Smooth muscle cell (in vitro differentiated cells): ENCODE measurements around the gene PCSK4. TPM values are rescaled to one million over a fixed set of nuclear protein-coding genes. Genes with fewer than 3 reads are reported as not detected.

Source experiments
- DNase-seq: peaks from one replicate; lab custom pipeline; 2025; ENCODE audit not compliant: unreplicated experiment; lab: John Stamatoyannopoulos, UW
- H2AFZ ChIP-seq: fragments of 200-600 bp; sonication (generic); 2 replicates; pipeline ENCODE4 v1.6.0; 2016; ENCODE audit warnings: antibody characterized with exemption, low read depth, mild to moderate bottlenecking
- H3F3A ChIP-seq: fragments of 200-600 bp; sonication (generic); 2 replicates; pipeline ENCODE4 v1.6.0; 2017; ENCODE audit warnings: antibody characterized with exemption, low read depth
- H3K27ac ChIP-seq: fragments of 200-600 bp; sonication (generic); 2 replicates; pipeline ENCODE4 v1.5.1; 2016; ENCODE audit warnings: low read depth, mild to moderate bottlenecking
- H3K27me3 ChIP-seq: fragments of 200-600 bp; sonication (generic); 2 replicates; pipeline ENCODE4 v1.6.1; 2016; ENCODE audit warnings: low read depth, mild to moderate bottlenecking
- H3K36me3 ChIP-seq: fragments of 200-600 bp; sonication (generic); 2 replicates; pipeline ENCODE4 v1.5.1; 2016; ENCODE audit warnings: low read depth
- H3K4me1 ChIP-seq: fragments of 200-600 bp; sonication (generic); 2 replicates; pipeline ENCODE4 v1.5.1; 2016; ENCODE audit warnings: low read depth
- H3K4me2 ChIP-seq: fragments of 200-600 bp; sonication (generic); 2 replicates; pipeline ENCODE4 v1.6.0; 2016; ENCODE audit warnings: mild to moderate bottlenecking
- H3K4me3 ChIP-seq: fragments of 200-600 bp; sonication (generic); 2 replicates; pipeline ENCODE4 v1.5.1; 2016; ENCODE audit warnings: mild to moderate bottlenecking
- H3K79me2 ChIP-seq: fragments of 200-600 bp; sonication (generic); 2 replicates; pipeline ENCODE4 v1.6.0; 2016; ENCODE audit warnings: low read depth, mild to moderate bottlenecking
- H3K9ac ChIP-seq: fragments of 200-600 bp; sonication (generic); 2 replicates; pipeline ENCODE4 v1.6.0; 2016; ENCODE audit warnings: low read depth
- H3K9me3 ChIP-seq: fragments of 200-600 bp; sonication (generic); replicated peaks from 2 replicates; pipeline ENCODE4 v1.5.1; 2016; ENCODE audit warnings: low read depth
- H4K20me1 ChIP-seq: fragments of 200-600 bp; sonication (generic); 2 replicates; pipeline ENCODE4 v1.6.0; 2016; ENCODE audit warnings: low read depth
- CTCF ChIP-seq: fragments of 200-600 bp; sonication (generic); IDR thresholded peaks from 2 replicates; pipeline ENCODE4 v1.5.1; 2017; ENCODE audit warnings: borderline replicate concordance, mild to moderate bottlenecking, antibody characterized with exemption; ENCODE audit not compliant: insufficient read depth, poor library complexity, severe bottlenecking
- WGBS: methylation state at CpG from one replicate; pipeline ENCODE4 v1.1.7; 2016; ENCODE audit warnings: low lambda C conversion rate; 5-methylcytosine and 5-hydroxymethylcytosine counted together
- polyA plus RNA-seq: library from polyadenylated mRNA; unstranded; fragments of >200 nt; fragmentation: Nextera tagmentation; extraction: Ambion mirVana; gene quantifications from 2 replicates; pipeline ENCODE4 v1.2.1, GENCODE V29; 2016
- total RNA-seq: library from RNA; depleted of rRNA; stranded (reverse); fragments of >200 nt; gene quantifications from 2 replicates; pipeline ENCODE4 v1.2.3, GENCODE V29; 2014

The PCSK4 gene
- total and polyA plus RNA-seq, 2 experiments from 2014 or later, result 1.7 to 8.7 TPM

- H3K4me3 ChIP-seq, result no peak overlapping the region
- no peak for DNase-seq
- peaks cover 7% of the 10 kb centered on the region for H3K27me3 ChIP-seq
- peaks cover 13% of the 10 kb centered on the region for H3K4me1 ChIP-seq
- H3K4me2 ChIP-seq, result no peak overlapping the region
- H3K9ac ChIP-seq, result no peak overlapping the region
- 86% methylated on average over 8 of the region's 8 CpGs for WGBS
- no peaks in the 10 kb centered on the region for H4K20me1 ChIP-seq
- no peaks in the 10 kb centered on the region for H3K36me3 ChIP-seq
- peaks cover 14% of the 10 kb centered on the region for H3F3A ChIP-seq
- no peaks in the 10 kb centered on the region for H3K79me2 ChIP-seq
- no peak for TF ChIP-seq CTCF
- no peak overlapping the region for H2AFZ ChIP-seq
- H3K27ac ChIP-seq, result no peak overlapping the region
- H3K9me3 ChIP-seq, result no peaks in the 10 kb centered on the region
Observed at GRCh38 chr19:1505012-1505411, 14.9 kb upstream of the PCSK4 start.

GRCh38 chr19:1503925-1504773 is 14.0 kb upstream of the PCSK4 start:
- WGBS, result 75% methylated on average over 23 of the region's 23 CpGs
- no peak for TF ChIP-seq CTCF
- Histone ChIP-seq H3K79me2 (no peaks in the 10 kb centered on the region), H3K27me3 (peaks cover 7% of the 10 kb centered on the region), H2AFZ (no peak overlapping the region), H3K9me3 (no peaks in the 10 kb centered on the region), H3F3A (peaks cover 7% of the 10 kb centered on the region), H3K27ac (no peak overlapping the region), H3K4me3 (no peak overlapping the region), H3K36me3 (no peaks in the 10 kb centered on the region), H3K9ac (no peak overlapping the region), H3K4me2 (no peak overlapping the region), H3K4me1 (peaks cover 8% of the 10 kb centered on the region), H4K20me1 (no peaks in the 10 kb centered on the region)
- no peak for DNase-seq

- WGBS, result 18% methylated on average over 40 of the region's 49 CpGs
- DNase-seq, result peak; percentile 12
- no peaks in the 10 kb centered on the region for H4K20me1 ChIP-seq
- H3K27ac ChIP-seq, result no peak overlapping the region
- no peak overlapping the region for H2AFZ ChIP-seq
- H3K4me1 ChIP-seq, result peaks cover 8% of the 10 kb centered on the region
- peak overlapping the region; percentile 17 for H3K4me3 ChIP-seq
- peak overlapping the region; percentile 74 for H3K4me2 ChIP-seq
- peaks cover 7% of the 10 kb centered on the region for H3K27me3 ChIP-seq
- H3K9ac ChIP-seq, result no peak overlapping the region
- H3K79me2 ChIP-seq, result no peaks in the 10 kb centered on the region
- H3K36me3 ChIP-seq, result no peaks in the 10 kb centered on the region
- peak; percentile 71 for TF ChIP-seq CTCF
- H3F3A ChIP-seq, result peaks cover 2% of the 10 kb centered on the region
- no peaks in the 10 kb centered on the region for H3K9me3 ChIP-seq
Observed at GRCh38 chr19:1503089-1503924, 13.2 kb upstream of the PCSK4 start.
